Activated CD8-positive, alpha-beta memory T cell treated with anti-CD3 and anti-CD28 coated beads, Interleukin-2, amount 50 U/mL, for 48 hours (primary cell): Measurements from ENCODE around the gene HYAL2.
"Not testable (repeated sequence)": the region's sequence is repeated elsewhere in the genome, so short reads cannot be mapped to it uniquely, and the experiment has no call there.

Experiments
- DNase-seq: peaks from one replicate; pipeline ENCODE4 v3.0.0-alpha.2; 2020

HYAL2 gene

DNA sequence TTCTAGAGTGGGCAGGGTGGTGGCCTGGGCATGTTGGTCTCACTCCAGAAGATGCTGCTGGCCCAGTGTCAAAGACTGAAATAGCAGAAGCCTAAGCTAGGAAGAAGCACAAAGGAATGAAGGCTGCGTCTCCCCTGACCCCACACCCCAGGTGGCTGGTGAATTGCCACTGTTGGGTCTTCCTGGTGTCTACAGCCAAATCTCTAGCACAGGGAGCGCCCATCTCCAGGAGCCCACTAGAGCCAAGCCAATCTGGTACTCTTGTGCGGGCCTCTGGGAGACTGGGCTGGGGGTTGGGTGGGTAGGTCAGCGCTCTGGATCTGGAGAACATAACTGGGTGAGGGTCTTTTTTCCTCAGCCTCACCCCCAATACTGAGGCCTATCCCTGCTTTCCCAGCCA lies 4.6 kb upstream of the HYAL2 start:
- no peak for DNase-seq

- DNase-seq: no peak
These were observed 3.6 kb upstream of the HYAL2 start for GRCh38 chr3:50326182-50326541.

GRCh38 chr3:50325497-50326181 lies 3.1 kb upstream of the HYAL2 start:
- DNase-seq: no peak

GRCh38 chr3:50325113-50325480 lies 2.6 kb upstream of the HYAL2 start:
- no peak for DNase-seq

DNA sequence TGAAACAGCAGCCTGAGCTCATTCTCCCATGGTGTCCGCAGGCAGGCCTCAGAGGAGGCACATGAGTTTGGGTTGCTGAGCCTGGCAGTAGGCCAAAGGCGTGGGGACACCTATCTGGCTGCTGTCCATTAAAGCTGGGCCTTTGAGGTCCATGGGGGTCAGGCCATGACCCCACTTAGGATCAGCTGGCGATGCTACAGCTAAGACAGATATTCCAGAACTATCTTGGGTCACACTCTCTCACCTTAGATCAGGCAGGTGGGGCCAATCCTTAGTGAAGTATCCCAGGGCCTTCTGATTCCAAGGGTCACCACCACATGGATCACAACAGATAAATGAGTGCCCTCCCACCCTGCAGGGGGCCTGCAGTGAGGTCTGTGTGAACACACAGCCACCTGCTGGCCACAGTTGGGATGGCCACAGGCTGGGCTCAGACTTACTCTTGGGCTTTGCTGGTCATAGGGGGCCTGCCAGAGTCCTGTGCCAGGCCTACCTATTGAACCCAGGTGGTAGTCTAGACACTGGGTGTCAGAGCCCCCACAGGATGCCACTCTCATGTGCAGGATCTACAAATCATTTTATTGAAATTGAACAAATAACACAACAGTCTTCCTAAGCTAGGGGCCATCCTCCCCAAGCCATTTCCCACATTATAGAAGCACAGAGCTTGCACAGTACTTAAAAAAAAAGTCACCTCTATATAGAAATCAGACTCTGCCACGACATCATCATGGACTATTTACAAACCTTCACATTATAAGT lies 2.0 kb upstream of the HYAL2 start:
- peak; percentile 83 for DNase-seq

GRCh38 chr3:50323614-50324199 lies 1.2 kb upstream of the HYAL2 start:
- DNase-seq: no peak

GRCh38 chr3:50323092-50323600 lies 601 bp upstream of the HYAL2 start:
- no peak for DNase-seq

- no peak for DNase-seq
These were observed 495 bp downstream of the HYAL2 start for GRCh38 chr3:50322115-50322385.

GRCh38 chr3:50321336-50322114 lies 1.0 kb downstream of the HYAL2 start:
- DNase-seq: peak; percentile 90

GRCh38 chr3:50320853-50321335 lies 1.7 kb downstream of the HYAL2 start:
- DNase-seq: no peak

- DNase-seq: no peak
These were observed 2.5 kb downstream of the HYAL2 start for GRCh38 chr3:50319894-50320625.

DNA sequence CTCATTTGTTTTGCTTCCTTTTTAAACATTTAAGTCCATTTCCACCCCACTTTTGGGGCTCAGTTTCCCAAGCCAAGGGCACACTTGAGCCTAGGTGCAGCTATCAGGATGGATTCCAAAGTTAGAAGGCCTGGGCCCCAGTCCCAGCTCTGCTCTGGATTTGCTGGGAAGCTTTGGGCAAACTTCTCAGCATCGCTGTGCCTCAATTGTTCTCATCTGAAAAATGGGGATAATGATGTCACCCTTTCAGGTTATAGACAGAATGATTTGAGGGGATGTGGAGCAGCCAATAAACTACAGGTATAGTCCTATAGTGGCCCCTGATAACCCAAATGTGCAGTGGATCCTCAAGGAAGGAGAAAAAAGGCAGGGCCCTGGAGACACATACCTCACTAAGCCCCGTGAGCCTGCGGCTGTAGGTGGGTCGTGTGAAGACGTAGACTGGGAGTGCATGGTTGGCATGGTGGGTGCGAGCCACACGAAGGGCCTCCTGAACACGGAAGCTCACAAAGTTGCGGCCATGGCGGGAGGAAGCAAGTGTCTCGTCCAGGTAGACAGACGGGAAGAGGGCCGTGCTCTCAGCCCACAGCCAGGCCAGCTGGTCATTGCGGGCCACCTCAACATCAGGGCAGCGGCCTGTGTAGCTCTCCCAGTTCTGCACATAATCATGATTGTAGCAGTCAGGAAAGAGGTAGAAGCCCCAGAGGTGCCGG lies 3.2 kb downstream of the HYAL2 start:
- no peak for DNase-seq

DNA sequence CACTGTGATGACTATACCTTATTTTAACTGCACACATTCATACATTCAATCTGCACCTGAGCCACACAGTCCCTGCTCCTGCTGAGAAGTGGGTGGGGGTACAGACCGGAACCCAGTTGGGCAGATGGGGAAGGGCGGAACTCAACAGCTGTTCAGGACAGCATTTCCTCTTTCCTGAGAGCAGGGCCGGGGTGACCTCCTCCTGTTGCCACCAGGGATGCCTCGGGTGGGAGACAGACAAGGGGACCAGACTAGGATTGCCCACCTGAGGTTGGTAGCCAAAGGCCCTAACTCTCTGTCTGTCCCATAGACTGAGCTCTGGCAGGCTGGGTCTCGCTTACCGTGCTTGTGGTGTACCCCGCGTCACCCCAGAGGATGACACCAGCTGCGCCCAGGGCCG lies 3.9 kb downstream of the HYAL2 start:
- DNase-seq: no peak

DNA sequence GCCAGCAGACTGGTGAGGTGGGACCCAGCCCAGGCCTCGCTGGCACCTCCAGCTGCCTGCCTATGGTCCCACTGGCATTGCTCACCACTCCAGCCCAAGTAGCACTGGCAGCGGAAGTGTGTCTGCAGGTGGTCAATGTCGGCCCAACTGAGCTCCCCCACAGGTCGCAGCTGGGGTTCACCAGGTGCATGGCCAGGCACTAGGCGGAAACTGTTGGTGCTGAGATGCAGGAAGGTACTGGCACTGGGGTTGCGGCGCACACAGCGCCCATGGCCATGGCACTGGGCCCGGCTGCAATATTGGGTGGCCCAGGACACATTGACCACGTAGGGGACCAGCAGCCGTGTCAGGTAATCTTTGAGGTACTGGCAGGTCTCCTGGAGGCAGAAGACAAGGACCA lies 4.4 kb downstream of the HYAL2 start:
- no peak for DNase-seq

DNA sequence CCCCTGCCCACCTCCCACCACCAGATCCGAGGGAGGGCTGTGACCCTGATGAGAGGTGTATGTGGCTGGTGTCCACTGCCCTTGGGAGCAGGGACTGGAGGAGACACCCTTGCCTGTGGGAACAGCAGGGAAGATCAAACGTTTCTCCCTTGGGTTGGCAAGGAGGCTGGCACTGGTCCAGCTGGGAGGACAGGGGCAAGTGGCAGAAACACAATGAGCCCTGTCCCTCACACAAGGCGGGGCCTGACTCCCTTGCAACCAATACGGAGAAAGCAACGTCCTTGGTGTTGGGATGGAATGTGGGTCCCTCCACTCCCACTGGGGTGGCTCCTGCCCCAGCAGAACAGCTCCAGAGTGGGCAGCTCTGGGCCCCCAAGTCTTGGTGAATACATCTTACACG lies 5.2 kb downstream of the HYAL2 start:
- no peak for DNase-seq

- peak; percentile 80 for DNase-seq
These were observed 5.8 kb downstream of the HYAL2 start for GRCh38 chr3:50316657-50317242.

- DNase-seq: no peak
These were observed 7.7 kb downstream of the HYAL2 start for GRCh38 chr3:50314816-50315215.

- DNase-seq: no peak
These were observed 8.2 kb downstream of the HYAL2 start for GRCh38 chr3:50314342-50314741.

DNA sequence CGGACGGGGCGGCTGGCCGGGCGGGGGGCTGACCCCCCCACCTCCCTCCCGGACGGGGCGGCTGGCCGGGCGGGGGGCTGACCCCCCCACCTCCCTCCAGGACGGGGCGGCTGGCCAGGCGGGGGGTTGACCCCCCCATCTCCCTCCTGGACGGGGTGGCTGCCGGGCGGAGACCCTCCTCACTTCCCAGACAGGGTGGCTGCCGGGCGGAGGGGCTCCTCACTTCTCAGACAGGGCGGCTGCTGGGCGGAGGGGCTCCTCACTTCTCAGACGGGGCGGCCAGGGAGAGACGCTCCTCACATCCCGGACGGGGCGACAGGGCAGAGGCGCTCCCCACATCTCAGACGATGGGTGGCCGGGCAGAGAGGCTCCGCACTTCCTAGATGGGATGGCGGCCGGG lies 10.5 kb downstream of the HYAL2 start:
- not testable (repeated sequence) for DNase-seq

GRCh38 chr3:50304601-50305000 lies 17.9 kb downstream of the HYAL2 start:
- DNase-seq: no peak

- no peak for DNase-seq
These were observed 19.3 kb downstream of the HYAL2 start, which contains the start of gene HYAL1 for GRCh38 chr3:50303013-50303815. HYAL1 (minus strand) TSS chr3:50303574; CDS start chr3:50302956, 618 bp downstream.
